Kidney (tissue), 14 donors: ENCODE results near the gene UCHL3. TPM values are rescaled to one million over a fixed set of nuclear protein-coding genes. Genes with fewer than 3 reads are reported as not detected.

Source experiments
- DNase-seq, 5 donors: peaks; one replicate each; pipeline ENCODE4 v3.0.0-alpha.2; 2013 to 2020
- FAIRE-seq: peaks from 2 replicates; lab custom pipeline; 2012; peaks lifted over from hg19 to GRCh38; lab: Jason Lieb, UNC
- H3K27ac ChIP-seq, 2 donors: one replicate each; pipeline ENCODE4 v1.7.0; 2013; ENCODE audit warnings: low read depth in 2 of 2, low read length in 2 of 2, inconsistent platforms in 1 of 2
- H3K27me3 ChIP-seq: one replicate; pipeline ENCODE4 v1.7.1; 2013; ENCODE audit warnings: low read length, inconsistent platforms; ENCODE audit not compliant: control insufficient read depth, insufficient read depth
- H3K36me3 ChIP-seq, 3 donors: one replicate each; pipeline versions ENCODE4 v1.7.0 to v1.7.1; 2013; ENCODE audit warnings: low read length in 3 of 3, control low read depth in 1 of 3, inconsistent platforms in 1 of 3; ENCODE audit not compliant: insufficient read depth in 3 of 3, control insufficient read depth in 2 of 3
- H3K4me1 ChIP-seq, 3 donors: one replicate each; pipeline versions ENCODE4 v1.7.0 to v1.7.1; 2013; ENCODE audit warnings: low read length in 3 of 3, inconsistent platforms in 1 of 3, low read depth in 1 of 3; ENCODE audit not compliant: control insufficient read depth in 2 of 3, insufficient read depth in 2 of 3
- H3K4me3 ChIP-seq, 3 donors: one replicate each; pipeline versions ENCODE4 v1.7.0 to v1.8.1; 2013; ENCODE audit warnings: low read length in 3 of 3, control low read depth in 1 of 3, inconsistent platforms in 1 of 3
- H3K9ac ChIP-seq, 3 donors: one replicate each; pipeline versions ENCODE4 v1.7.0 to v1.7.1; 2013; ENCODE audit warnings: low read length in 3 of 3, control low read depth in 1 of 3, inconsistent platforms in 1 of 3
- H3K9me3 ChIP-seq, 3 donors: one replicate each; pipeline versions ENCODE4 v1.7.0 to v1.7.1; 2013; ENCODE audit warnings: low read length in 3 of 3, control low read depth in 1 of 3, inconsistent platforms in 1 of 3; ENCODE audit not compliant: control insufficient read depth in 2 of 3, insufficient read depth in 1 of 3
- intact Hi-C: fragments of 100-400 bp; cut with DNase I; formaldehyde crosslinking; loops from one replicate; pipeline ENCODE4 v1.11.1; 2022
- polyA plus RNA-seq: library from polyadenylated mRNA; stranded (reverse); fragments of 350-450 nt; fragmentation: Illumina TruSeq; extraction: RNeasy Lipid Tissue Mini Kit (QIAGEN cat#74804); gene quantifications from one replicate; pipeline ENCODE4 v1.2.3, GENCODE V29; 2014; ENCODE audit warnings: low read depth, low replicate concordance; ENCODE audit not compliant: insufficient read depth
- total RNA-seq: library from RNA; stranded (reverse); fragmentation: NEBNext Ultra II Directional; extraction: Animal tissue kit (Norgen Biotek cat#: 25700); gene quantifications from one replicate; pipeline ENCODE4 v1.2.1, GENCODE V29; 2021
- TF ChIP-seq, protein P1 (sequence below): IDR thresholded peaks from 3 replicates; pipeline ENCODE4 v1.5.1; 2012; ENCODE audit warnings: mild to moderate bottlenecking, moderate library complexity, borderline replicate concordance; ENCODE audit not compliant: insufficient read depth; ENCODE audit errors: extremely low read depth
- donor health status: control.
- donor health status: control.
- donor health status: control.
- donor health status: control.
- donor health status: control.
- donor health status: DM: yes; HTN: yes; CAD: no.
- donor health status: Normal renal cell carcinoma (clear cell type).

Gene UCHL3
- total and polyA plus RNA-seq, 2 donors from 2014 or later: 26.0 to 65.0 TPM

DNA sequence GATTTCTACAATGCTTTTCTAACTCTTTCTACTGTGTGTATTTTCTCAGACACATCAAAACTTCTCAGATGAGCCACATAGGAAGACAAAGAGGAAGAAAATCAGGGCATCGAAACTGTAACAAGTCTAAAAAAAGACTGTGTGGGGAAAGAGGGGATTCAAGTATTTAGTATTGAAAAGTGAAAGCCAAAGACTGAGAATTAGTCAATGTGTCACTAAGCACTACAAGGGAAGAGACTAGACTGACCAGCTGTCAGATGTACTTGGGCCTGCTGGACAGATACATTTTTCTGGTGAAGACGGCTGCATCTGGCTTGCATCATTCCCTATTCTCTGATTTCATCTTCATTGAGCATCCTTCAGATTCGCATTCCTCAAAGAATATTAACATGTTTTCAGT, 37.3 kb upstream of the UCHL3 start:
- Histone ChIP-seq H3K4me1 (no peaks in the 10 kb centered on the region), H3K27ac (no peak overlapping the region), H3K4me3 (no peak overlapping the region), H3K27me3 (no peaks in the 10 kb centered on the region), H3K9me3 (no peaks in the 10 kb centered on the region), H3K9ac (no peak overlapping the region), H3K36me3 (no peaks in the 10 kb centered on the region)
- TF ChIP-seq, protein P1, sequence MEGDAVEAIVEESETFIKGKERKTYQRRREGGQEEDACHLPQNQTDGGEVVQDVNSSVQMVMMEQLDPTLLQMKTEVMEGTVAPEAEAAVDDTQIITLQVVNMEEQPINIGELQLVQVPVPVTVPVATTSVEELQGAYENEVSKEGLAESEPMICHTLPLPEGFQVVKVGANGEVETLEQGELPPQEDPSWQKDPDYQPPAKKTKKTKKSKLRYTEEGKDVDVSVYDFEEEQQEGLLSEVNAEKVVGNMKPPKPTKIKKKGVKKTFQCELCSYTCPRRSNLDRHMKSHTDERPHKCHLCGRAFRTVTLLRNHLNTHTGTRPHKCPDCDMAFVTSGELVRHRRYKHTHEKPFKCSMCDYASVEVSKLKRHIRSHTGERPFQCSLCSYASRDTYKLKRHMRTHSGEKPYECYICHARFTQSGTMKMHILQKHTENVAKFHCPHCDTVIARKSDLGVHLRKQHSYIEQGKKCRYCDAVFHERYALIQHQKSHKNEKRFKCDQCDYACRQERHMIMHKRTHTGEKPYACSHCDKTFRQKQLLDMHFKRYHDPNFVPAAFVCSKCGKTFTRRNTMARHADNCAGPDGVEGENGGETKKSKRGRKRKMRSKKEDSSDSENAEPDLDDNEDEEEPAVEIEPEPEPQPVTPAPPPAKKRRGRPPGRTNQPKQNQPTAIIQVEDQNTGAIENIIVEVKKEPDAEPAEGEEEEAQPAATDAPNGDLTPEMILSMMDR: no peak
- DNase-seq: peak in 1 of 5 donors; percentile 21
- FAIRE-seq: no peak
- intact Hi-C loops: no loop called here

GRCh38 chr13:75513271-75513670, 36.3 kb upstream of the UCHL3 start:
- no peak for FAIRE-seq
- Histone ChIP-seq H3K27me3 (no peaks in the 10 kb centered on the region), H3K36me3 (no peaks in the 10 kb centered on the region), H3K4me1 (no peaks in the 10 kb centered on the region), H3K27ac (no peak overlapping the region), H3K9me3 (no peaks in the 10 kb centered on the region), H3K4me3 (no peak overlapping the region), H3K9ac (no peak overlapping the region)
- DNase-seq: no peak
- TF ChIP-seq, protein P1: no peak
- intact Hi-C loops: no loop called here

DNA sequence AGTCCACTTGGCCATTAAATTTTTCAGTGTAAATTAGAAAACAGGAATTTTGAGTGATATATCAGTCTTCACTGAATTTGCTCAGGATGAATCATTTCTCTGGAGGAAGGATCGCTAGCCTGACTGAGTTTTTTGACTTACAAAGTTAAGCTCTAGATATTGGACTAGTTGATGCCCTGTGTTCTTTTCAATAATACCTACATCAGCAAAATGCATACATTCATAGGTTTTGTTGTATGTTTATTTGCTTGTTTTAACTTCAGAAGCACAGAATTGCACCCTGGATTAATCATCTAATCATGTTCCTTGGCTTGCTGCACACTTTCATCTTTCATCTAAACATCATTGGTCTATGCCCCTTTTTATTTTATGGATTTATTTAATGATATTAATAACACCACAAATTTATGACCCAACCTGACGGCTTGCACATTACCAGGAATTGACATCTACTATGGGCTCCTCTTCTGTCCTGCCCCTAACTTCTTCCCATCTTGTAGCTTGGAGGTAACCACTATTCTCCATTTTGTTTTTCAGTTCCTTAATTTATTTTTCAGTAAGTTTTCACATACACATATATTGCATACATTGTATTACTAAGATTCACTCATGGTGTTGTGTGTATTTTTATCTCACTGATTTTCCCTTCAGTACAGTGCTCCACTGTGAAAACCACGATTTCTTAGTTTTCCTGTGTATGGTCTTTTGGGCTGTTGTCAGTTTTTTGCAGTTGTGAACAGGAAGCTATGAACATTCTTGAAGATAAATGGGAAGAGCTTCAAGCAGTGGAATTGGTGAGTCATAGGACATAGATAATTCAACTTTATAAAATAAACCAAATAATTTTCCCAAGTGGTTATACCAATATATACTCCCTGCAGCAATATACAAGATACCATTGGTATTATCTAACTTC, 35.3 kb upstream of the UCHL3 start:
- Histone ChIP-seq H3K36me3 (no peaks in the 10 kb centered on the region), H3K4me3 (no peak overlapping the region), H3K27ac (no peak overlapping the region), H3K9me3 (no peaks in the 10 kb centered on the region), H3K27me3 (no peaks in the 10 kb centered on the region), H3K4me1 (no peaks in the 10 kb centered on the region), H3K9ac (no peak overlapping the region)
- no peak for FAIRE-seq
- TF ChIP-seq, protein P1: no peak
- intact Hi-C loops: no loop called here
- DNase-seq: no peak
